PC-9 (cell line): Measurements from ENCODE around the gene ROR2. TPM values are rescaled to one million over a fixed set of nuclear protein-coding genes. Genes with fewer than 3 reads are reported as not detected.

ENCODE experiments used
- BruUV-seq: library from RNA; stranded (reverse); fragments of 400-500 nt; replicated peaks from 2 replicates; lab custom pipeline; 2021; lab: Mats Ljungman, UMichigan
- CTCF ChIA-PET: fragments of 300-600 bp; sonication (Branson Sonifier 250); formaldehyde crosslinking; loops from one replicate; lab custom pipeline; 2022; ENCODE audit warnings: antibody characterized with exemption; lab: Charles Lee
- POLR2A ChIA-PET: fragments of 300-600 bp; sonication (Branson Sonifier 250); formaldehyde crosslinking; loops from one replicate; lab custom pipeline; 2022; ENCODE audit warnings: antibody characterized with exemption; ENCODE audit not compliant: unreplicated experiment; lab: Charles Lee
- DNase-seq, 2 experiments: peaks; one replicate each; pipeline versions ENCODE4 v3.0.0 to v3.0.0-alpha.2; 2015 to 2022; ENCODE audit warnings: mixed read lengths in 1 of 2
- H2AFZ ChIP-seq: fragments of 200-600 bp; sonication (generic); 2 replicates; pipeline ENCODE4 v1.8.1; 2017; ENCODE audit warnings: antibody characterized with exemption
- H3F3A ChIP-seq: fragments of 200-600 bp; sonication (generic); 2 replicates; pipeline ENCODE4 v1.8.1; 2017; ENCODE audit warnings: antibody characterized with exemption, mild to moderate bottlenecking, low read depth; ENCODE audit not compliant: insufficient read depth
- H3K27ac ChIP-seq: fragments of 200-600 bp; sonication (generic); 2 replicates; pipeline ENCODE4 v1.6.1; 2016; ENCODE audit warnings: mixed run types
- H3K27me3 ChIP-seq: fragments of 200-600 bp; sonication (generic); 2 replicates; pipeline ENCODE4 v1.6.1; 2016; ENCODE audit warnings: low read depth, mixed run types; ENCODE audit not compliant: insufficient read depth
- H3K36me3 ChIP-seq: fragments of 200-600 bp; sonication (generic); 2 replicates; pipeline ENCODE4 v1.6.1; 2016; ENCODE audit warnings: low read depth, mixed run types
- H3K4me1 ChIP-seq: fragments of 200-600 bp; sonication (generic); replicated peaks from 2 replicates; pipeline ENCODE4 v1.6.1; 2016; ENCODE audit warnings: mixed run types; ENCODE audit not compliant: insufficient read depth
- H3K4me2 ChIP-seq: fragments of 200-600 bp; sonication (generic); 2 replicates; pipeline ENCODE4 v1.6.1; 2017; ENCODE audit warnings: mixed run types
- H3K4me3 ChIP-seq: fragments of 200-600 bp; sonication (generic); 2 replicates; pipeline ENCODE4 v1.6.1; 2016; ENCODE audit warnings: mixed run types
- H3K79me2 ChIP-seq: fragments of 200-600 bp; sonication (generic); 2 replicates; pipeline ENCODE4 v1.6.1; 2017; ENCODE audit warnings: low read depth, mixed run types
- H3K9me2 ChIP-seq: fragments of 200-600 bp; sonication (generic); 2 replicates; pipeline ENCODE4 v1.8.1; 2017; ENCODE audit warnings: mild to moderate bottlenecking; ENCODE audit not compliant: insufficient read depth
- H3K9me3 ChIP-seq: fragments of 200-600 bp; sonication (generic); 2 replicates; pipeline ENCODE4 v1.8.1; 2016; ENCODE audit warnings: low read depth; ENCODE audit not compliant: insufficient read depth
- H4K20me1 ChIP-seq: fragments of 200-600 bp; sonication (generic); 2 replicates; pipeline ENCODE4 v1.8.1; 2017; ENCODE audit not compliant: insufficient read depth
- CTCF ChIP-seq: fragments of 200-600 bp; sonication (generic); conservative IDR thresholded peaks from 2 replicates; pipeline ENCODE4 v1.6.1; 2017; ENCODE audit warnings: mixed run types, antibody characterized with exemption, mild to moderate bottlenecking, moderate library complexity
- EZH2 ChIP-seq: fragments of 200-600 bp; sonication (generic); IDR thresholded peaks from 2 replicates; pipeline ENCODE4 v1.8.0; 2017; ENCODE audit warnings: antibody characterized with exemption, low read depth
- intact Hi-C: fragments of 100-400 bp; cut with micrococcal nuclease; formaldehyde crosslinking; loops from one replicate; pipeline ENCODE4 v1.10.0; 2022; ENCODE audit not compliant: unreplicated experiment
- total RNA-seq: library from RNA; stranded (reverse); gene quantifications from 2 replicates; pipeline ENCODE4 v1.2.3, GENCODE V29; 2021

Gene ROR2
- total RNA-seq, 1 experiment from 2014 or later = not detected

GRCh38 chr9:91939978-91940377 is 10.1 kb downstream of the ROR2 start:
- POLR2A ChIA-PET = no interaction called here
- Histone ChIP-seq H3K4me2 (no peak overlapping the region), H3K4me1 (no peaks in the 10 kb centered on the region), H3K27me3 (peaks cover 69% of the 10 kb centered on the region), H3K4me3 (no peak overlapping the region), H3K9me3 (no peaks in the 10 kb centered on the region; the same call in 1 of the 2 replicates), H3K27ac (no peak overlapping the region), H3K79me2 (no peaks in the 10 kb centered on the region), H4K20me1 (no peaks in the 10 kb centered on the region), H3K9me2 (no peaks in the 10 kb centered on the region), H3F3A (no peaks in the 10 kb centered on the region), H2AFZ (no peak overlapping the region), H3K36me3 (no peaks in the 10 kb centered on the region)
- intact Hi-C loops = no loop called here
- BruUV-seq = no TSS peak
- CTCF ChIA-PET = no interaction called here
- no peak for TF ChIP-seq CTCF
- no peak for TF ChIP-seq EZH2
- no peak for DNase-seq

GRCh38 chr9:91937727-91938126 is 12.3 kb downstream of the ROR2 start:
- H3K4me3 ChIP-seq = no peak overlapping the region
- TF ChIP-seq EZH2 (no peak), CTCF (no peak)
- no peak overlapping the region for H3K27ac ChIP-seq
- H4K20me1 ChIP-seq = no peaks in the 10 kb centered on the region
- H2AFZ ChIP-seq = no peak overlapping the region
- intact Hi-C loops = no loop called here
- ChIA-PET POLR2A (no interaction called here), CTCF (no interaction called here)
- no TSS peak for BruUV-seq
- no peaks in the 10 kb centered on the region for H3K4me1 ChIP-seq
- no peaks in the 10 kb centered on the region for H3F3A ChIP-seq
- no peaks in the 10 kb centered on the region for H3K9me2 ChIP-seq
- no peaks in the 10 kb centered on the region for H3K79me2 ChIP-seq
- peaks cover 63% of the 10 kb centered on the region for H3K27me3 ChIP-seq
- H3K4me2 ChIP-seq = no peak overlapping the region
- no peaks in the 10 kb centered on the region; the same call in 1 of the 2 replicates for H3K9me3 ChIP-seq
- H3K36me3 ChIP-seq = no peaks in the 10 kb centered on the region
- no peak for DNase-seq

- Histone ChIP-seq H3K4me2 (no peak overlapping the region), H3K79me2 (no peaks in the 10 kb centered on the region), H3K36me3 (no peaks in the 10 kb centered on the region), H2AFZ (no peak overlapping the region), H3F3A (no peaks in the 10 kb centered on the region), H3K4me1 (no peaks in the 10 kb centered on the region), H3K4me3 (no peak overlapping the region), H3K27ac (no peak overlapping the region), H3K27me3 (peaks cover 59% of the 10 kb centered on the region), H4K20me1 (no peaks in the 10 kb centered on the region), H3K9me2 (no peaks in the 10 kb centered on the region), H3K9me3 (no peaks in the 10 kb centered on the region)
- no peak for DNase-seq
- CTCF ChIA-PET = no interaction called here
- intact Hi-C loops = no loop called here
- POLR2A ChIA-PET = no interaction called here
- TF ChIP-seq EZH2 = no peak
- no peak for TF ChIP-seq CTCF
- BruUV-seq = no TSS peak
Observed at GRCh38 chr9:91937056-91937455, 13.0 kb downstream of the ROR2 start.
